Thyroid gland (tissue), 4 donors: Measurements from ENCODE around the gene LRBA.

Experiments used
- CTCF ChIP-seq, 6 experiments: fragments of 200-600 bp in 3 of 6; fragments of 450-650 bp in 3 of 6; sonication (generic) in 3 of 6; IDR thresholded peaks; one replicate each; pipeline ENCODE4 v1.5.1; 2016 to 2019; ENCODE audit warnings: antibody characterized with exemption in 6 of 6, mild to moderate bottlenecking in 2 of 6, inconsistent platforms in 1 of 6, moderate library complexity in 1 of 6
- POLR2A ChIP-seq, 2 donors: fragments of 450-650 bp; IDR thresholded peaks; one replicate each; pipeline ENCODE4 v1.6.1; 2017; ENCODE audit warnings: antibody characterized with exemption in 2 of 2, mild to moderate bottlenecking in 2 of 2, moderate library complexity in 1 of 2

GRCh38 chr4:150379454-150379853 lies 635.6 kb downstream of the LRBA start:
- TF ChIP-seq POLR2A (IDR thresholded peaks at IDR 0.05) (no peak), CTCF (IDR thresholded peaks at IDR 0.05) (no peak)
